Hippocampal formation (tissue), 2 donors: ENCODE data around the gene ADAMTS14.

ENCODE experiments used
- DNase-seq, 2 donors: peaks; one replicate each; lab custom pipeline; 2025; lab: John Stamatoyannopoulos, UW

Gene ADAMTS14

DNA sequence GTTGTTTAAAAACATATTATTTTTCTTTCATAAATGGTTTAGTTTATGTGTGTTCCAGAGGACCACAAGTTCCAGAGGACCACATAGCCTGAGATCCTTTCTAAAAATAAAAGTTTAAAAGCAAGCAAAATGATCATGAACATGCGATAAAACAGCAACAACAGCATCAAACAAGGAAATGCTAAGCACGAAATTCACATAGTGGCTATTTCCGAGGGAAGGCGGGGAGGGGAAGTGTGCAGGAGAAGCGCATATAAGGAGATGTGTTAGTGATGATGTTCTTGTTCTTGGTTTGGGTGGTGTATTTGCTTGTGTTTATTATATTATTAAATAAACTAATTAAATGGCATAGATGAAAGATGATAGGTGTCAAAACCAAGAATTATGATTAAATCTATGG lies 111.7 kb downstream of the ADAMTS14 start:
- DNase-seq: no peak

DNA sequence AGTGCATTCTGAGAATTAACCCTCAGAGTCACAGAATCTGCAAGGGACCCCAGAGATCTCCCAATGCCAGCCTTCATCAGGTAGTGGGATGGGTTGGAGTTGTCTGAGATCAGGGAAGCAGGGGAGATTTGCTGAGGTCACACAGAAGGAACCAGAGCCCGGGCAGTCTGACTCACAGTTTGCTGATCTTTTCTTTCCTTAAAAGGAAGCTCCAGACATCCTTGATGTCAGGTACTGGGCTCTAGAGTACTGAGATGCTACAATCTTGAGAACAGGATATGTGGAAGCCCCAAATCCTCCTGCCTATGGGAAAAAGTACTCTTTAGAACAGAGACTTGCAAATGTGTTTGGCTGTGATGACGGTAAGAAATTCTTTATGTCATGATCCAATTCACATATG lies 112.2 kb downstream of the ADAMTS14 start:
- no peak for DNase-seq

DNA sequence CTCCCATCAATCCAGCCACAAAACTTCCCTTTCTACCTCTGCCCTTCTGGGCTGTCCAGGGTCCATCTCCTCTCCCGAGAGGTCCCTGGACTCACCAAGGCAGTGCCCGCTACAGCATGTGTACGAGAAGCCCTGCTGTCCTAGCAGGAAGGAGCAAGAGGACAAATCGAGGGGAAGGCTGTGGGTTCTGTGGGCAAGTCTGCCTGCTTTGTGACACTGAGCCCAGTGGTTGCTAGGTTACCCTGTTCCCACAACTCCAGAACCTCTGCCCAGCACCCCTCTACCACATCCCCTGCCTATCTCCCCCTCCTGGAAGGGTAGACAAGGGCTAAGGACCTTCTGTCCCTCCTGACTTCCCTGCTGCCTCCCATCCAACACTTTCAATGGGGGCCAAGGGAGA lies 112.9 kb downstream of the ADAMTS14 start, which contains the start of gene TBATA:
Gene TBATA, minus strand, starts transcription at position 188 of the 400 bp plus-strand sequence. CDS start 1,998 bp downstream, outside the sequence.
- DNase-seq: no peak

DNA sequence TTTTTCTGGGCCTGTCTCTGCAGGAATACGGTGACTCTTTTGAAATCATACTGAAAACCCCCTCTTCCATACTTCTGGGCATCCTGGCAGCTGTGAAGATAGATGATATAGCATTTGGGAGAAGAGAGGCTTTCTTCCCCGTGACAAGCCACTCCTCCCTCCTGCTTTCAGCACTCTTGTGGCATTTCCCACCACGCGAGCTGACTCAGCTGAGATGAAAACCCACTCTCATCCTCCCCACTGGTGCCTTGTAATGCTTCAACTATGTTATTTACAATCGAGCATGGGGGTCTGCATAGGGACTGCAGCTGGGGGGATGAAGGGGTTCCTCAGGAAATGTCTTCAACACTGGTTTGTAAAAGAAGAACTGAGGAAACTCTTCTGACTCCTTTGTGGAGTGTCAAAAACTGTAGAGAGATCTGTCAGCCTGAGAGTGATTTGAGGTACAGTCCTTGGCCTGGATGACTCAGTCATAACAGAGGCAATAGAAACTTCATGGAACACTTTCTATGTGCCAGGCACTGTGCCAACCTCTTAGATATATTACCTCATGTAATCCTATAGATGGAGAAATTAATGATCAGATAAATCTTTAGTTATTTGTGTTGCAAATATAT lies 114.6 kb downstream of the ADAMTS14 start:
- DNase-seq: no peak

DNA sequence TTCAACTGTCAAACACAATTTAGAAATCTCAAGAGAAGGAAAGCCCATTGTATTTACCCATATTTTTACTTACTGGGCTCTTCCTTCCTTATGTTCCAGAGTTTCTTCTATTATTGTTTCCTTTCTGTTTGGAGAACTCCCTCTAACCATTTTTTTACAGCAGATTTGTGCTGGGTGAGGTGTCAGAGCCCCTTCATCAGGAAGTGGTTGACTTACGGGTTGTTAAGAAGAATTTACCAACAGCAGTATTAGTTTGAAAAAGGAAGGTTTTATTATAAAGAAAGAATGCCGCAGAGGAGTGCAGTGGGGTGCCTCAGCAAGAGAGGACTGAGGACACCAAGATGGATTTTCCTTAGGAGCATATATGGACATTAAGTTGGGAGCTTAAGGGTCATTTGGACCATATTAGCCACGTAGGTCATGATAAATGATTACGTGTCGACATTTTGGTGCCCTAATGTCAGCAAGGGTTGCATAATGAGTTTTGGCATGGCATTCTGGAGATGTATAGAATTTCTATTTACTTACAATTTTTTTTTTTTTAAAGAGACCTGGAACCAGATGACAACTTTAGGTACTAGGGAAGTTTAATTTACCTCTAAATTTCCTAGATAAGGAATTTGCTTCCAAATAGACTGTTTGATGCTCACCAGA lies 119.2 kb downstream of the ADAMTS14 start:
- no peak for DNase-seq

DNA sequence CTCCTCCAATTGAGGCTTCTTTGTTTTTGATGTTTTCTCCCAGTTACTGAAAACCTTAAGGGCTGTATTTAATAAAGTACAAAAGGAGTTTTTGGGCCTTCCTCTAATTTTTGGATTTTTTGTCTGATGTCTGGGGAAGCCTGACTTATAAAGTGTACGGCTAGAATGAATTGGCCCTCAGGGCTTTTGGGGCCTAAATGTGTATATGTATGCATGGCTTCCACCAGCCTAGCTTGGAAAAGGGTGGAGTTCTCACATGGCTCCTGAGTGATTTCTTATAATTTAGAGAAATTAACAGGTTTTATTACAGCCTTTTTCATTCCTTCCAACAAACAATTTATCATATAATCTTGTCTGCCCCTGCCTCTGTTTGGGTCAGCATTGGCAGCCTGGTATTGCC lies 123.3 kb downstream of the ADAMTS14 start:
- no peak for DNase-seq

DNA sequence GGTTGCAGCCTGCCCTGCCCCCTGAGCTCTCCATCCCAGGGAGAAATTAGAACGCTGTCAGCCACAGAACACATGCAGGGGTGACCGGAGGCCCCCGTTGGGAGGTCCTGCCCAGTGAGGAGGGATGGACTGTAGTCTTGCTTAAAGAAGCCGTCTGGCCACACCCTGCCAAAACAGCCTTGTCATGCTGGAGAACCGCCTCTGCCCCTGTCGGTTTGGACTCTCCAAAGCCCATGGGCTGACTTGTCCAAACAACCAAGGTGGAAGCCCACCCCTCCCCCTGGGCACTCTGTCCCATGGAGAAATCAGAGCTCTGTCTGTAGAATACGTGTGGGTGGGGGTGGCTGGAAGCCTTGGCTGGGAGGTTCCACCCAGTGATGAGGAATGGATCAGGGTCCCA lies 125.5 kb downstream of the ADAMTS14 start:
- no peak for DNase-seq

DNA sequence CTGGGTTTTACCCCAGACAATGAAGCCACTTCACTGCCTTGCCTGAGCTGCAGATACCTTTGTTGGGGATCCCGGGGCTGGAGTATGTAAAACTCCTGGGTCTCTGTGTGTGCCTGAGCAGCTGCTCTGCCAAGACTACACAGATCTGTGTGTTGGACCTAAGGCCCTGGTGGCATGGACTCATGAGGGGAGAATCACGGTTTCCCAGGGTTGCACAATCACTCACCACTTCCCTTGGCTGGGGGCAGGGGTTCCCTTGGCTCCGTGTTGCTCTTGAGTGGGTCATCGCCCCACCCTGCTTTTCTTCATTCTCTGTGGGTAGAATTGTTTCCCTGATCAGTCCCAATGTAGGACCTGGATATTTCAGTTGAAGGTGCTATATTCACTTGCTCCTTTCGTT lies 126.8 kb downstream of the ADAMTS14 start:
- DNase-seq: no peak

DNA sequence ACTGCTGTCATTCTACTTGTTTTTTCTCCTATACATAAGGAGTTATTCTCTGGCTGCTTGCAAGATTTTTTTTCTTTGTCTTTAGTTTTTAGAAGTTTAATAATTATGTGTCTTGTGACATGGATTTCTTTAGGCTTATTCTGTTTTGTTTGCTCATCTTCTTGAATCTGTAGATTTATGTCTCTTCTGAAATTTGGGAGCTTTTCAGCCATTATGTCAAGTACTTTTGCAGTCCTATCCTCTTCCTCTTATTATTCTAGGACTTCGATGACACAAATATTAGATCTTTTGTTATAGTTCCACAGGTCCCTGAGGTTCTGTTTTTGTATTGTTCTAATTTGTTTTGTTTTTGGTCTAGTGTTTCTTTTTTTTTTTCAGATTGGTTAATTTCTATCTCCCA lies 129.5 kb downstream of the ADAMTS14 start:
- no peak for DNase-seq

DNA sequence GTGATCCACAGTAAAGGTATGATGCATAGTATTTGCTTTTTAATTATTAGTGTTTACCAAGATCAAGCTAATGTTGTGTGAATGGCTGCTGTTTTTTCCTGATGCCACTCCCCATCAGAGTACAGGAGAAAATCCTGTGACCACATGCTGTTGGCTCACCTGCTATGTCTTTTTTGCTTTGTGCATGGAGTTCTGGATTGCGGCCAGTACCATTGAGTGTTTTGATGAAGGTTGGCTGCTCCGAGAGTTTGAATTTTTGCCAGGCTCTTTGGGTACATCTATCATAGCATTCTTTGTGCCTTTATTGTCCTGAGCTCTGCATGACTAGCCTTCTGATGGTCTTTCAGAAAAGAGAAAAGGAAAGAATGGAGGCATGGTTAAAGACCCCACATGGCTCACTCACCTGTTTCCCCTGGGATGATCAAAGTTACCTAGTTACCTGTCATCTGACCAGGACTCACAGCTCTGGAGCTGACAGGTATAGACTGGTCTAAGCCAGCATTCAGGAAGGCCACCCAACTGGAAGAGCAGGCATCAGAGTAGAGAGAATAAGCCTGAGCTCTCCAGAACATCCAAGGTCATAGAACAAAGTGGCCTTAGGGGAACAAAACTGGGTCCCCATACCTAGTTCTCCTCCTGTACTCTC lies 131.6 kb downstream of the ADAMTS14 start:
- DNase-seq: no peak

DNA sequence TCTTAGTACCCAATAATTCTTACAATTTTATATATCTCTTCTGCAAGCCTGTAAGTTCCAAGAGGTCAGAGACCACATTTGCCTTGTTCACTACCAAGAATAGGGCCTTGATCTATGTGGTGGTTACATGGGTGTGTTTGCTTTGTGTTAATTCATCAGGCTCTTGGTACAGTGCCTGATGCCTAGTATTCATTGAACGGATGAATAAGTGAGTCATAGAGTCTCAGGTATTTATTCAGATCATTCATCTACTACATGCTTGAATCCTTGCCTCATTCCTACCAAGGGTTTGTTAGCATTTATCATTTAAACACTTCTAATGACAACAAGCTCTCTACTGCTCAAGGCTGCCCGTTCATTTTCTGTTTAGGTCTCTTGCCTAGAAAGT lies 132.1 kb downstream of the ADAMTS14 start:
- no peak for DNase-seq

DNA sequence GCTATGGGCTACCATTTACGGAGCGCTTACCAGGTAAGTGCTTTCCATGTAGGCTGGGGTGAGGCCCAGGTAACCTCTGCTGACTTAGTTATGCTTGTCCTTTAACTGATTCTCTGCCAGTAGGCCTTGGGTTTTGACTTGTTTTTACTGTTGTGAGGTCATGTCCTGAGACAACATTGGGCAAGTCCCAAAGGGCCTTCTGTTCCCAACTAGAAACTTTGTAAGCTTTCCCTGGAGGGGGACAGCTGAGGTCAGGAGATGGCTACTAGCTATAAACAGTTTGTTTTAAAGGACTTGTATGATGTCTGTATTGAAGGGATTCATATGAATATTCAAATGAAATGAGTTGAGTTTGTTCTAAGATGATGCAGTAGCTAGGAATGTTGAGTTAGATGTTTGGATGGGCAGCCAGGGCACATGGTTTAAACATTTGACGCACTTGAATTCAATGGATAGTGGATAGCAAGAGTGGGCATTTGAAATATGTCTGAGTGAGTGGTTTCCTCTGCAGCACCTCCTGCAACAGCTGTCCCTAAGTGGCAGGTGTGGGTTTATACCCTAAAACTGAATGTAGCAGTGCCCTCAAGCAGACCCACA lies 133.4 kb downstream of the ADAMTS14 start:
- DNase-seq: no peak

DNA sequence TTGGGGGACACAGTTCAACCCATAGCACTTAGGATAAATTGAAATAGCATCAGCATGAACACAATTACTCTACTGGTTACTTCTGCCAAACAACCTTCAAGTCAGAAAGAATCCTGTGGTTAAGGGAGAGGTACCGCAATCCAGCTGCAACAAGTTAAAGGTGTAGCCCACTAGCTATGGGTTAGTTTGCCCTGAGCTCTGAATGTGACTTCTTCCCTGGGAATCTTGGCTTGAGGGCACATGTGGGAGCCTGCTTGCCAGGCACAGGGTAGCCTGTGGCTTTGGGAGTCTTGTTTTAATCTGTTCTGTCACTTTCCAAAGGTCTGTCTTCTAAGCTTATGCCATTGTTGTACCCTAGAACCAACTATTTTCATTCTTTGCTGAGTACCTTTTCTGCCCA lies 134.5 kb downstream of the ADAMTS14 start:
- no peak for DNase-seq

DNA sequence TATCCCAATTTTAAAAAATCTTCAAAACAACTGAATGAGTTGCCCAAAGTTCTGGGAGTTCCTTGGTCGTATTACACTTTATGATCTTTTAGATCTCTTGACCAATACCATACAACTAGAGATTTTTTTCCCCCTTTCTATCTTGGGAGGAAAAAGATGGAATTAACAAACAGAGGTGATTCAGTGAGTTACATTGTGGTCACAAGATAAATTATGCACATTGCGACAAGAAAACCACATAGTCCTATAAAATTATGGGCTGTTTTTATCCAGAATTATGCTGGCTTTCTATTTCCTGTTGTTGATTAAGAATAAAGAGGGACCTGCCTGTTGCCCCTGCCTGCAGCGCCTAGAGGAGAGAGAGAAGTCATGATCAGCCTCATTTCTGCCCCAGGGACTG lies 135.2 kb downstream of the ADAMTS14 start:
- DNase-seq: no peak

DNA sequence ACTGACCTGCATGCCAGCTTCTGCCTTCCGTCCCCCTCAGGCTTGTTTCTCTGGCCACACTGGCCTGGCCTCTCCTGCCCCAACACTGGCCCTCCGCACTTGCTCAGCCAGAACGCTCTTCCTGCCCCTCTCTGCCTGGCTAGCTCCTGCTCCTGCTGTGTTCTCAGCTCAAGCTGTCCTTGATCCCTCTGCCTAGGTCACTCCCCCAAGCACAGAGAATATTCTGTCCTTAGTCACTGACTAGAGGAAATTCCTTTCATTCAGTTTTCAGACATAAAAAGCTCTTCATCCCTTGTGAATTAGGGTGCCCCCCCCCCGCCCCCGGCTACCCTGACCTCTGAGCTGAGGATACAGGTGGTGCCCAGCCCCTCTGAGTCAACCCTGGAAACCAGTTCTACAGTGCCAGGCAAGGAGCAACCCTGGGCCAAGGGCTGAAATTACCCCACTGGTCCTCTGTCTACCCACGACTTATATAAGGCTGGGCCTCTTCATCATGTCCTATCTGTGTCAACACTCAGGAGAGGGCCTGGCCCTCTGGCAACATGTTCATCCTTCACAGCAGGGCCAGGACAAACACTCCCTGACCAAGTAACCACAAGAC lies 136.8 kb downstream of the ADAMTS14 start:
- no peak for DNase-seq

DNA sequence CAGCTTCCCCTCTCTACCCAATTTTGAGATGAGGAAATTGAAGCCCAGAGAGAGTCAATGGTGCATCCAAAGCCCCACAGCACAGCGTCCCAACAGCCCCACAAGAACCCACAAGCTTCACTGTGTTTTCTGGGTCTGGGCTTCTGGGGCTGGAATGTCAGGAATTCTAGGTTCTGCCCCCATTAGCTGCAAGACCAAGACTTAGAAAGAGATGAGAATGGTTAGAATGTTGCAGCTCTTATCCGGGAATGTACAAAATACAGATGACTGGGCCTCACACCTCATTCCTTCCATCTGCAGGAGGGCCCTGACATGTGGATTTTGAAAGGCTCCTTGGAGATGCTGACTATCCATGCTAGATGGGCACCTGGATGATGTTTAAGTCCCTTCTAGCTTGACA lies 137.4 kb downstream of the ADAMTS14 start:
- DNase-seq: no peak

DNA sequence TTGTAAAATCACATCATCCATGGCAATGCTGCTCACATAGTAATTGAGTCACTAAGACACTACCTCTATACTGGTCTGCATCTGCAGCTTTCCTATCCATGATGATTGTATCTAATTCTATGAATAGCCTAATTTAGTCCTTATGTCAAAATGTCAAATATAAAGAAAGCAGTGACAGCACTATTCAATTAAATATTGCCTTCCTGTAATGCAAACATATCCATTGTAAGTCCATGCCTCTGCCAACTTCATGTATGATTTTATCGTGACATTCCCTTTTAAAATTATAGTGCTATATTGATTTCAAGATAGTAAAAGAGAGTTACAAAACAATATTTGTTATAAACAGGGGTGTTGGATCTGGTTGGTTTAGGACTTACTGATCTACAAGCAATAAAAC lies 138.7 kb downstream of the ADAMTS14 start:
- DNase-seq: no peak

DNA sequence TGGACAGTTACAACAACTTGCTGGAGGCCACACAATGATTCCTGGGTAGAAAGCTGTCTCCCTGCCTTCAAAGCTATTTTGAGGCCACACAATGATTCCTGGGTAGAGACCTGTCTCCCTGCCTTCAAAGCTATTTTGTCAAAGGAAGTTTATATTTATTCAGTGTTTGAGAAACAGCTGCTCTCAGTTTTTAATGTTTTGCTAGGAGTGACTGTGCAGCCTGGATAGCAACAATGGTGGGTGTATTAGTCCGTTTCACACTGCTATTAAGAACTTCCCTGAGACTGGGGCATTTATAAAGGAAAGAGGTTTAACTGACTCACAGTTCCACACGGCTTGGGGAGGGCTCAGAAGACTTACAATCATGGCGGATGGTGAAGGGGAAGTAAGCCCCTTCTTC lies 139.6 kb downstream of the ADAMTS14 start:
- DNase-seq: no peak
